NCI-H2107 treated with DMSO at 0.1 percent for 48 hours (cell line): Measurements from ENCODE around the gene GFRA4.

ENCODE experiments used
- DNase-seq: peaks from one replicate; lab custom pipeline; 2025; ENCODE audit not compliant: unreplicated experiment; lab: John Stamatoyannopoulos, UW

The GFRA4 gene

GRCh38 chr20:3663031-3663701 lies at the start of gene GFRA4:
Gene GFRA4, minus strand, starts transcription at chr20:3663399. Its CDS starts 0 bp downstream, at chr20:3663399.
- no peak for DNase-seq

- DNase-seq = no peak
Observed at GRCh38 chr20:3712279-3712873, 49.2 kb upstream of the GFRA4 start, which contains the start of gene SIGLEC1. Gene SIGLEC1, minus strand, starts transcription at chr20:3712600. Its CDS starts 5,472 bp downstream, at chr20:3707128.

GRCh38 chr20:3711484-3711941 lies 48.3 kb upstream of the GFRA4 start:
- no peak for DNase-seq

GRCh38 chr20:3710703-3711483 lies 47.7 kb upstream of the GFRA4 start:
- no peak for DNase-seq

GRCh38 chr20:3710011-3710466 lies 46.8 kb upstream of the GFRA4 start:
- DNase-seq = no peak

- no peak for DNase-seq
Observed at GRCh38 chr20:3707508-3707899, 44.3 kb upstream of the GFRA4 start.

GRCh38 chr20:3706774-3707507 lies 43.7 kb upstream of the GFRA4 start:
- DNase-seq = no peak

- DNase-seq = no peak
Observed at GRCh38 chr20:3705970-3706739, 43.0 kb upstream of the GFRA4 start.

GRCh38 chr20:3705491-3705969 lies 42.3 kb upstream of the GFRA4 start:
- DNase-seq = no peak

- DNase-seq = no peak
Observed at GRCh38 chr20:3704087-3704486, 40.9 kb upstream of the GFRA4 start.

- DNase-seq = no peak
Observed at GRCh38 chr20:3702611-3703391, 39.6 kb upstream of the GFRA4 start.

- DNase-seq = no peak
Observed at GRCh38 chr20:3701061-3701998, 38.1 kb upstream of the GFRA4 start.

GRCh38 chr20:3699037-3699436 lies 35.8 kb upstream of the GFRA4 start:
- DNase-seq = no peak

- DNase-seq = no peak
Observed at GRCh38 chr20:3698591-3699001, 35.4 kb upstream of the GFRA4 start.

GRCh38 chr20:3697588-3698305 lies 34.5 kb upstream of the GFRA4 start:
- DNase-seq = no peak

GRCh38 chr20:3696745-3697587 lies 33.8 kb upstream of the GFRA4 start:
- no peak for DNase-seq

GRCh38 chr20:3696200-3696599 lies 33.0 kb upstream of the GFRA4 start:
- DNase-seq = no peak
